NCI-H510A (cell line): ENCODE measurements around the gene DPT.

Experiments used
- DNase-seq: peaks from one replicate; lab custom pipeline; 2025; lab: John Stamatoyannopoulos, UW

Gene DPT

DNA sequence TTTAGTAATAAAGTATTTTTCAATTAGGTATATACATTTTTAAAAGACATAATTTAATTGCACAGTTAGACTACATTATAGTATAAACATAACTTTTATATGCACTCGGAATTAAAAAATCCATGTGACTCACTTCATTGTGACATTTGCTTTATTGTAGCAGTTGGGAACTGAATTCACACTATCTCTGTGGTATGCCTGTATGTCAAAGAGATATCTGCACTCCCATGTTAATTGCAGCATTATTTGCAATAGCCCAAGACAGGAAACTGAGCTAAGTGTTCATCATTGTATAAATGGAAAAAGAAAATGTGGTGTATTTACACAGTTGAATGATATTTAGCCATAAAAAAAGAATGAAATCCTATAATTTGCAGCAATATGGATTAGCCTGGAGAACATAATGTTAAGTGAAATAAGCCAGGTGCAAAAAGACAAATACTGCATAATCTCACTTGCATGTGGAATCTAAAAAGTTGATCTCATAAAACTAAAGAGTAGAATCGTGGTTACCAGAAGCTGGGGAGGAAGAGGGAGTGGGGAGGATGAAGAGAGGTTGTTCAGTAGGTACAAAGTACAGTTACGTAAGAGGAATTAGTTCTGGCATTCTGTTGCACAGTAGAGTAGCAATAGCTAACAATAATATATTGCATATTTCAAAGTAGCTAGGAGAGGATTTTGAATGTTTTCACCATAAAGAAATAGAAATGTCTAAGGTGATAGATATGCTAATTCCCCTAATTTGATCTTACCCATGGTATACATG is 64.8 kb downstream of the DPT start:
- no peak for DNase-seq

DNA sequence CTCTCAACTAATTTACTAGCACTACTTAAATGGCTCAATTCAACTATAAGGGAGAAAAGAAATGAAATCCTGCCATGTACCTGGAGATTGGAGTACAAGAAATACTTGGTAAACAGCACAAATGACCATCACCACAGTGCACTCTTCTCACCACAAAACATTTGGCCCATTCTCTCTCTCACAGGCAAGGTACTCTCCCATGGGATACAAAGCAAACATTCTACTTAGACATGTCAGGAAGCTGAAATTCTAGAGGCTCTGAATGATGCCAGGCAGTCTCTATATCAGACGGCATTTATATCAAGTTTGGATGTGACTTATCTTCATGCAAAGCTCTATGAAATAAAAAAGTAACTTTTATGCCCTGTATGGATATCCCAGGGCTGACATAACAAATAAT is 72.5 kb downstream of the DPT start:
- DNase-seq = no peak

DNA sequence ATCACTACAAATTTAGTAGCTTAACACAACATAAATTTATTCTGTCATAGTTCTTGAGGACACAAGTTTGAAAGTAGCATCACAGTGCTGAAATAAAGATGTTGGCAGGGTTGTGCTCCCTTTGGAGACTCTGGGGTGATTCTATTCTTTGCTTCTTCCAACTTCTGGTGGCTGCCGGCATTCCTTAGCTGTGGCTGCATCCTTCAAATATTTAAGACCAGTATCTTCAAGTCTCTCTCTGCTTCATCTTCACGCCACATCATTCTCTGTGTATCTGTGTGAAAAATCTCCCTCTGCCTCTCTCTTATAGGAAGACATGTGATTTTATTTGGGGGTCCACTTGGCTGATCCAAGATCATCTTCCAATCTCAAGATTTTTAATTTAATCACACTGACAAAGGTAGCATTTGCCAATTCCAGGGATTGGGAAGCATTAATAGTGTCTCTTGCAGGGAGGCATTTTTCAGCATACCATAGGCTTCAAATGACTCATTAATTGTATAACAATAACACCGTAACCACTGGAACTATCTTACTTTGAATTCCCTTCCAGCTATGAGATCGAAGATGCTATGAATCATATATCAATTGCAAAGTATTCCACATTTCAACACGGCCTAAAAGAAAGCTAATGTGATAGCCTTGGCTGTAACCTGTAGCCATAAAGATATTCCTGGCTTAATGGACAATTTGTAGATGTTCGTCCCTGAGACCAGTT is 74.6 kb downstream of the DPT start:
- DNase-seq = no peak

DNA sequence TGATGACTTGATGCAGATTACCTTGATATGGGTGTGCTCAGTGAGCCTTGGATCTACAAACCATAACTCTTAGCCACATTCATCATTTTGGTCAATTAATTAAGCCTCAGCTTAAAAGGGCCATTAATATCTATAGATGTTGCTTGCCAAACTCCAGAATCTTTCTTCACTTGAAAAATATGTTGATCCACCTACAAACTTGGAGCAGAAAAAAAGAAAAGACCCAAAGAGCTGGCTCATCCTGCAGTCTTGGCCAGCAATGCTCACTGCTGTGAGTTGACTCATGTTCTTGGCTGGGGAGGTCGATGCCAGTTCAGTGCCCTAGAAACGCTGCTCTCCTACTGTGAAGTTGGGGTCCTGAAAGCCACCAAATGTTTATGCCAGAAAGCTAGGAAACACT is 75.4 kb downstream of the DPT start:
- DNase-seq = no peak

DNA sequence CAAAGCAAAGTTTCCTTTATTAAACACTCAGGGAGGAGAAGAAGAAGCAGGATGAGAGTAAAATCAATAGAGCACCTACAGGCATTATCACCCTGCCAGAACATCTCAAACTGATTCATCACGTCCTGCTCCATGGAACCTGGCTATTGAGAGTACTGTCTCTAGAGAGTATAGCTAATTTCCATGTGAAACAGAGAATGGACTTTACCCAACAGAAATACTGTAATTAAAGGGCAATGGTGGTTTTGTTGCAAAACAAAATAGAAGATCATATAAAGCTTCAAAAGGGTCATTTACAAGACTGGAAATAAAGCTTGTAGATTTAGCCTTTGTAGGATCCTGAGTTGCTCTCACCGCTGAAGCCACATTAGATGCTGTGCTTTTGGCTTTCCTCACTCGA is 83.3 kb downstream of the DPT start:
- DNase-seq = no peak
